Activated B cell treated with CpG ODN at 0.5 μM for 24 hours (primary cell): Measurements from ENCODE around the gene TMEM94. TPM values are rescaled to one million over a fixed set of nuclear protein-coding genes. Genes with fewer than 3 reads are reported as not detected.

Experiments
- ATAC-seq: fragments of 200-7000 bp; cut with Tn5 transposase; one replicate; pipeline ENCODE4 v1.10.0; 2021; ENCODE audit warnings: low read depth, mild to moderate bottlenecking, moderate library complexity
- CTCF ChIA-PET: fragments of 350-600 bp; sonication (Branson Sonifier 250); formaldehyde crosslinking; loops from one replicate; lab custom pipeline; 2021; ENCODE audit warnings: antibody characterized with exemption; lab: Charles Lee
- POLR2A ChIA-PET: fragments of 350-600 bp; sonication (Branson Sonifier 250); formaldehyde crosslinking; loops from one replicate; lab custom pipeline; 2021; ENCODE audit warnings: antibody characterized with exemption; lab: Charles Lee
- DNase-seq: peaks from one replicate; pipeline ENCODE4 v3.0.0; 2022
- H3K27ac Mint-ChIP-seq: one replicate; pipeline ENCODE4 v1.8.0; 2020; ENCODE audit warnings: mixed read lengths
- H3K27me3 Mint-ChIP-seq: one replicate; pipeline ENCODE4 v1.8.0; 2021; ENCODE audit warnings: mixed read lengths
- H3K36me3 Mint-ChIP-seq: one replicate; pipeline ENCODE4 v1.8.0; 2021; ENCODE audit warnings: low read depth, mixed read lengths
- H3K4me1 Mint-ChIP-seq: one replicate; pipeline ENCODE4 v1.8.0; 2021; ENCODE audit warnings: mixed read lengths
- H3K4me3 Mint-ChIP-seq: one replicate; pipeline ENCODE4 v1.8.0; 2020; ENCODE audit warnings: mild to moderate bottlenecking, mixed read lengths
- H3K9me3 Mint-ChIP-seq: one replicate; pipeline ENCODE4 v1.8.0; 2020; ENCODE audit warnings: mixed read lengths
- intact Hi-C: fragments of 100-400 bp; cut with micrococcal nuclease; formaldehyde crosslinking; loops from one replicate; pipeline ENCODE4 v1.15.1; 2024
- total RNA-seq: library from RNA; stranded (reverse); gene quantifications from 2 replicates; pipeline ENCODE4 v1.2.3, GENCODE V29; 2022
- TF ChIP-seq, protein P1 (sequence below): fragments of 200-600 bp; IDR thresholded peaks from one replicate; pipeline ENCODE4 v1.8.0; 2022; ENCODE audit warnings: antibody characterized with exemption, mild to moderate bottlenecking

TMEM94 gene
- total RNA-seq, 1 donor from 2014 or later: 86.6 TPM

DNA sequence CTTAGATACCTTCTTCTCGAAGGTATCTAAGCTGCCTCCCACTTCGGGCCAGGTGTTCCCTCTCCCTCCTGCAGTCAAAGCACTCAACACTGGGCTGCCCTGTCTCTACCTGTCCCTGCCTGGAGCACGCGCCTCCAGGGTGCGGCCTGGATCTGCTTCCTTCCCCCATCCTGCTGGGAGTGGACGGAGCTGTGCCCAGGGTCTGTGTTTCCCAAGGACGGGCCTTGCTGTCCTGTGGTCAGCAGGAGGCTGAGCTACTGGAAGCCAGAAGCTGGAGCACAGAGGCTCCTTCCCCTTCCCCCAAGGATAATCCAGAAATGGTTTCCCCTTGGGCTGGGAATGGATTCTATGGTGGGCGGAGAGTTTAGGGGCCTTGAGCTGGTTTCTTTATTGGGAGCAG, 85.8 kb downstream of the TMEM94 start:
- H3K27ac Mint-ChIP-seq: no peak overlapping the region
- CTCF ChIA-PET: no interaction called here
- intact Hi-C loops: no loop called here

GRCh38 chr17:75542728-75543336, 86.4 kb downstream of the TMEM94 start:
- H3K36me3 Mint-ChIP-seq: peaks cover 8% of the 10 kb centered on the region
- CTCF ChIA-PET: no interaction called here
- no peak overlapping the region for H3K4me3 Mint-ChIP-seq
- H3K27me3 Mint-ChIP-seq: no peaks in the 10 kb centered on the region
- H3K27ac Mint-ChIP-seq: no peak overlapping the region
- DNase-seq: no peak
- TF ChIP-seq, protein P1, sequence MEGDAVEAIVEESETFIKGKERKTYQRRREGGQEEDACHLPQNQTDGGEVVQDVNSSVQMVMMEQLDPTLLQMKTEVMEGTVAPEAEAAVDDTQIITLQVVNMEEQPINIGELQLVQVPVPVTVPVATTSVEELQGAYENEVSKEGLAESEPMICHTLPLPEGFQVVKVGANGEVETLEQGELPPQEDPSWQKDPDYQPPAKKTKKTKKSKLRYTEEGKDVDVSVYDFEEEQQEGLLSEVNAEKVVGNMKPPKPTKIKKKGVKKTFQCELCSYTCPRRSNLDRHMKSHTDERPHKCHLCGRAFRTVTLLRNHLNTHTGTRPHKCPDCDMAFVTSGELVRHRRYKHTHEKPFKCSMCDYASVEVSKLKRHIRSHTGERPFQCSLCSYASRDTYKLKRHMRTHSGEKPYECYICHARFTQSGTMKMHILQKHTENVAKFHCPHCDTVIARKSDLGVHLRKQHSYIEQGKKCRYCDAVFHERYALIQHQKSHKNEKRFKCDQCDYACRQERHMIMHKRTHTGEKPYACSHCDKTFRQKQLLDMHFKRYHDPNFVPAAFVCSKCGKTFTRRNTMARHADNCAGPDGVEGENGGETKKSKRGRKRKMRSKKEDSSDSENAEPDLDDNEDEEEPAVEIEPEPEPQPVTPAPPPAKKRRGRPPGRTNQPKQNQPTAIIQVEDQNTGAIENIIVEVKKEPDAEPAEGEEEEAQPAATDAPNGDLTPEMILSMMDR: no peak
- intact Hi-C loops: no loop called here
- POLR2A ChIA-PET: no interaction called here
- H3K9me3 Mint-ChIP-seq: no peaks in the 10 kb centered on the region
- no peaks in the 10 kb centered on the region for H3K4me1 Mint-ChIP-seq
- ATAC-seq: no peak

More for the DNA sequence above, 85.8 kb downstream of the TMEM94 start:
- no peaks in the 10 kb centered on the region for H3K27me3 Mint-ChIP-seq
- H3K9me3 Mint-ChIP-seq: no peaks in the 10 kb centered on the region
- H3K36me3 Mint-ChIP-seq: peaks cover 5% of the 10 kb centered on the region
- no peak overlapping the region for H3K4me3 Mint-ChIP-seq
- DNase-seq (no peak), ATAC-seq (no peak)
- POLR2A ChIA-PET: no interaction called here
- TF ChIP-seq, protein P1: no peak
- no peaks in the 10 kb centered on the region for H3K4me1 Mint-ChIP-seq

DNA sequence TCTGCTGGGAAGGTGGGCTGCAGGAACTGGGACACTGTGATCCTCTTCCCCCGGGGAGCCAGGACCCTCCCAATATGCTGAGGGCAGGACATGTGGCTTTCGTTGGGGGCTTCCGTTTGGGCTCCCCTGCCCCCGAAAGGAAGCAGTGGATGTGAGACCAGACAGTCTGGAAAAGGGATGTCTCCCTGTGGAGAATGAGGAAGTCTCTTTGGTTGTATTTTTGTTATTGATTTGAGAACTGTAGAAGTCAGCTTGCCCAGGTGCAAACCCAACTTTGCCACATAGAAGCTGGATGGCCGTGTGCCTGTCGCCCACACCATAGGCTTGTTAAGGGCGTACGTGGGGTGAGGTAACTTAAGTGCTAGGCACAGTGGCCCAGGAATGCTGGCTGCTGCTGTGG, 87.8 kb downstream of the TMEM94 start:
- no peaks in the 10 kb centered on the region for H3K4me1 Mint-ChIP-seq
- H3K27me3 Mint-ChIP-seq: no peaks in the 10 kb centered on the region
- intact Hi-C loops: no loop called here
- DNase-seq: no peak
- no peak overlapping the region for H3K27ac Mint-ChIP-seq
- POLR2A ChIA-PET: no interaction called here
- no peak overlapping the region for H3K4me3 Mint-ChIP-seq
- TF ChIP-seq, protein P1: no peak
- peaks cover 7% of the 10 kb centered on the region for H3K36me3 Mint-ChIP-seq
- ATAC-seq: no peak
- CTCF ChIA-PET: no interaction called here
- H3K9me3 Mint-ChIP-seq: no peaks in the 10 kb centered on the region

DNA sequence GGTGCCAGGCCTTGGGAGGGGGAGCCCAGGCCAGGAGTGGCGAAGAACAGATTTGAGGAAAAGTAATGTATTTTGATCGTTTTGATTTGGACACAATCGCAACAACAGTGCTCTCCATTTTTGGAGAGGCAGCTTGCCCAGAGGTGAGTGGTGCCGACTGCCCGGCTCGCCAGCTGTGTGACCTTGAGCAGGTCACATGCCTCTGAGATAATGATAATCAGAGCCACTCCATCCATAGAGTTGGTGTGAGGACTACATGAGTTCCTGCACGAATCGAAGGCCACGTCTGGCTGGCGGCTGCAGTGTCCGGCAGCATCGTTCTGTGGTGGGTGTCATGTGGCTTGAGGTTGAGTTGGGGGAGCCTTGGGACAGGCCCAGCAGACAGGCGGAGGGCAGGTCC, 89.7 kb downstream of the TMEM94 start:
- Mint-ChIP-seq H3K9me3 (no peaks in the 10 kb centered on the region), H3K27ac (no peak overlapping the region), H3K27me3 (no peaks in the 10 kb centered on the region), H3K4me1 (no peaks in the 10 kb centered on the region), H3K4me3 (no peak overlapping the region), H3K36me3 (peaks cover 7% of the 10 kb centered on the region)
- intact Hi-C loops: no loop called here
- ChIA-PET POLR2A (no interaction called here), CTCF (no interaction called here)
- TF ChIP-seq, protein P1: no peak
- DNase-seq: no peak
- no peak for ATAC-seq

DNA sequence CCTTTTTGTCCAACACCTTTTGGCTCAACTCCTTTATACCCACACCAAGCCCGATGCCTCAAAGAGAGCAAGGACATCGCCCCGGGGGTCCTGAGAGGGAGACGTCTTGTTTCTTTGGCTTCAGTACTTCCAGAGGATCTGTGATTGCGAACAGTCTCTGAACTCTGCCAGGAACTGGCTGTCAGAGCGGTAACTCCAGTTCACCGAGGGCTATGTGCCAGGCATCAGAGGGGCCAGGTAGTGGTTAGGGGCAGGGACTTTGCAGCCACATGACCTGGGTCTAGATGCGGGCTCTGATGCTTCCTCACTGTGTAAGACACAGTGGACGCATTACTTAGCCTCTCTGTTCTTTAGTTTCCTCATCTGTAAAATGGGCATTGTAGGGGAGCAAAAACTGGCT, 90.7 kb downstream of the TMEM94 start:
- no peaks in the 10 kb centered on the region for H3K9me3 Mint-ChIP-seq
- ChIA-PET CTCF (no interaction called here), POLR2A (no interaction called here)
- H3K27ac Mint-ChIP-seq: no peak overlapping the region
- DNase-seq (no peak), ATAC-seq (no peak)
- TF ChIP-seq, protein P1: no peak
- H3K4me1 Mint-ChIP-seq: no peaks in the 10 kb centered on the region
- intact Hi-C loops: no loop called here
- H3K27me3 Mint-ChIP-seq: no peaks in the 10 kb centered on the region
- no peak overlapping the region for H3K4me3 Mint-ChIP-seq
- H3K36me3 Mint-ChIP-seq: peaks cover 7% of the 10 kb centered on the region
